Limb (tissue), 2 donors: ENCODE measurements around the gene SAG.

ENCODE experiments used
- DNase-seq, 2 donors: peaks; one replicate each; pipeline ENCODE4 v3.0.0-alpha.2; 2016; ENCODE audit errors: extremely low spot score in 2 of 2

SAG gene

DNA sequence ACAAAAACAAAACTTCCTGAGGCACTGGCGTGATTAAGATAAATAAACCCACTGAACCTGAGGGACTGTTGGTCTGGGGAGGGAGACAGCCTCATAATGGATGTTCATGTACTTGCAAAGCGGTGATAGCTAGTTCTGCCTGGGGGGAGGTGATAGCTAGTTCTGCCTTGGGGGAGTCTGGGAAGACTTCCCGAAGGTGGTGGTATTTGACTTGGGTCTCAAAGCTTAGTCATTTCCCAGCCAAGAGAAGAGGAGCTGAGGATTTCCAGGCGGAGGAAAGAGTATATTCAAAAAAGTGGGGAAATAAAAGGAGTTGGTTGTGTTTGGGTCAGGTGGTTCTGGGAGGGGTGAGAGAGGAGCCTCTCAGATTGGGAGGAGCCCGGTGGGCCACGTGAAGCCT, 71.4 kb downstream of the SAG start:
- DNase-seq = no peak

DNA sequence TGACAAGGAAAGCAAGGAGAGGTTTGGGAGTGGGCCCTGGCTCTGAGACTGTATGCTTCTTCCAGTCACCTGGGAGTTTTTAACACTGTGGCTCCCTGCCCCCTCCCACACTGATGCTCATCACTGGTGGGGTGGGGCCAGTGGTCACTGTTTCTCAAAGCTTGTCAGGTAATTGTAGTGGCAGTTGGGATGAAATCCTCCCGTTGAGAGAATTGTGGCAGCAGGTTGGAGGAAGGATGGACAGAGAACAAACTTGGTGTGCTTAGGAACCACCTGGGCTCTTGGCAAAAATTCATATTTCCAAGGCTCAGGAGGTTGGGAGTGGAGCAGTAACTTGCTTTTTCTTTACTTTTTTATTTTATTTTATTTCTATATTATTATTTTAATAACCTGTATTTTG, 71.8 kb downstream of the SAG start:
- DNase-seq = no peak

DNA sequence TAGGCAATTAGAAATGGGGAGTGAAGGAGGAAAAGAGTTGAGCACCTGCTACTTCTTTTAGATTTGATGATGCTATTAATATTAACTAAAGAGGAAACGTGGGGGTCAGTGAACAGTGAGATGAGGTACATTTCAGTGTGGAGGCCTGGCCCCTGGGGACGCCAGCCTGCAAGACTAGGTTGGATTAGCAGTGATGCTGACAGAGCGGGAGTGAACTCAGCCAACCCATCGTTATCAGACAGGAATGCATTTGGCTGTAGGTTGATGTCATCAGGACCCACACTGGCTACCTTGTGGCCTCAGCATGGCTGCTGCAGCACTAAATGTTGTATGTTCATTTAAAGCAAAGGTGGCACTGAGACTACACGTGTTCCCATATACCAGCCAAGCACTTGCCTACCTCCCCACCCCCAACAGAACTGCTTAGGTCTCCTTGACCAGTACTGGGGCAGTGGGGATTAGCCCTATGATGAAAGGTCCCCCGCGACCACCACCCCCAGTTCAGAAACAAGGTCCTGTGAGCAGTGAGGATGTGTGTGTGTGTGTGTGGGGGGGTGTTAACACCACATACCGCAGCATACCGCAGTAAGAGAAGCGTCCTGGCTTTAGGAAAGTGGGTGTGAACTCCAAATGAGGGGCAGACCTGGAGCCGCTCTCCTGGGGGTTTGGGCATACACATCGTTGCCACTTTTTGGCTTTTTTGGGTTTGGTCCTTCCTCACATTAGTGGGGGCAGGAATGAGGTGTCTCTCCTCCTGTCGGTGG, 72.7 kb downstream of the SAG start:
- no peak for DNase-seq

DNA sequence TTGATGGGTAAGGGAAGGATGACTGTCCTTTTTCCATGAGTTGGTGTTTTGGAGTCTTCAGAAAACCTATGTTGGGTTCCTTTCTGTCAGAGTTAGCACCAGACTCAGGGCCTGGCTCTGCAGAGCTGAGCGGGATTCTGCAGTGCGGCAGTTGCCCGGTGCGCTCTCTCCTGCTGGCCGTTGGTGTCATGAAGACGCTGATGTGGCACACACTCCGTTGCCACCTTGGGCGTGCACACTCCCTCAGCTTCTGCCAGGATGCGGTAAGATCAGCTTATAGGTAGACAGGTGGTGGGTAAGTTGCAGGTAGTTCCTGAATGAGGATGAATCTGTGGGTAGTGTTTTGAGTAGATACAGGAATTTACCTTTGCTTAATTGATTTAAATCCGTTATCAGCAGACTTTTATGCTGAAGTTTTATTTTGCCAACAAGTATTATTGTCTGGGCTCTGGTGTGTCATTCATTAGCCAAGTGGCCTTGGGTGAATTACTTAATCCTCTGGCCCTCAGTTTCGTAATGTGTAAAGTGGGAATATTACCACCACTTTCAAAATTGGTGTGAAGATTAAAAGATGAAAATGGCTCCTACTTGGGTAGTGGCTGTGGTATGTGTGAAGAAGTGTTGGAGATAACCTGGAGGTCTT, 73.5 kb downstream of the SAG start:
- DNase-seq = no peak

DNA sequence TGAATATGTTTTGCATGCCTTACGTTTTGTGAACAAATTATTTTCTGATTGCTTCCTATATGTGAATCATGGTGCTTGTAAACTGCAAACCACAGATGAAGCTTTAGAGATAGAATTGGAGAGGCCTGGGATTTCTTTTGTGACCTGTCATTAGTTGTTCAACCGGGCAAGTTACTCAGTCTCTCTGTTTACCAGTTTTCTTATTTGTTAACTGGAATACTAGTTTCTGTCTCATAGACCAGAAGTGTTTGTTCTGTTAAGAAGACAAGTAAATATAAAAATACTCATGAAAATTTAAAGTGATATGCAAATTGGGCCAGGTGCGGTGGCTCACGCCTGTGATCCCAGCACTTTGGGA, 74.0 kb downstream of the SAG start:
- DNase-seq = no peak

DNA sequence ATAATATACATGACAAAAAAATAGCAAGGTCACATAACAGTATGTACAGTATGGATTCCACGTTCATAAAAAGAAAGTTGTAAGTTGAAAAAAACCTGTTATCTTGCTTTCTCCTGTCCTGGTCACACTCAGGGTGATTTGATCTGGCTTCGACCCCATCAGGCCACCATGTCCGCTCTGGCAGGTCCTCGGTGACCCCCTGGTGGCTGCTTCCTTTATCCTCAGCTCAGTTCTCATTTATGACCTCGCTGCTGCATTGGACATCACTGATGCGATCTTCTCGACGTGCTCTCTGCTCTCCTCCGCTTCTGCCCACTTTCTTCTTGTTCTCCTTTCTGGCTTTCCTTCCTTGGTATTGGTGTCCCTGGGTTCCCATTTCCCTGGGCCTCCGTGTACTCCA, 76.4 kb downstream of the SAG start:
- no peak for DNase-seq

DNA sequence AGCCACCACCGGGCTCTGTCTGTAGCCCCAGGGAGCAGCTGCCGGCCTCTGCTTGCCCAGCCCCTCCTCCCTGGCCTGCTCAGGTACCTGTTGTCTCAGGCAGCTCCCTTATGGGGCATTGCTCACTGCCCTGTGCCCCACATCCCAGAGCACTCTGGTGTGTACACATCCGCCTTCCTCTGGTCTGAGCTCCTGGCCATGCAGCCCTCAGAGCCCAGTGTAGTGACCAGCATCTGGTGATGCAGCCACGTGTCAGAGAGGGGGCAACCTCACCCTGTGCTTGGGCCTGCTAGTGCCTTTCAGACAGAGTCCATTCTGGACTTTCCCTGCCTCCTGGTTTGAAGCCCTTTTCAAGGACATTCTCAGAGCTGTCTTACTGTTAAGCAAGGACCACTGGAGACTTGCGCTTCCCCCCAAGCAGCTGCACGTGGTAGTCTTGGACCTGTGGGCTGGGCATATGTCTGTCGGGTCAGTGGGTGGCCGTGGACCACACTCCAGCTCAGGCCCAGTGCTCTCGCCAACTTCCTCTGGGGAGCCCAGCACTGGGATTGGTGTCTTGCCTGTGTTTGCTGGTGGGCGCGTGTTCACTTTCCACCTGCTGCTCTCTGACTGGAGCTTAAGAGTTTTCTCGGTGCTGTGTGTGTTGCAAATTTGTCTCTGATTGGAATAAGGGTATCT, 77.3 kb downstream of the SAG start:
- DNase-seq = no peak

DNA sequence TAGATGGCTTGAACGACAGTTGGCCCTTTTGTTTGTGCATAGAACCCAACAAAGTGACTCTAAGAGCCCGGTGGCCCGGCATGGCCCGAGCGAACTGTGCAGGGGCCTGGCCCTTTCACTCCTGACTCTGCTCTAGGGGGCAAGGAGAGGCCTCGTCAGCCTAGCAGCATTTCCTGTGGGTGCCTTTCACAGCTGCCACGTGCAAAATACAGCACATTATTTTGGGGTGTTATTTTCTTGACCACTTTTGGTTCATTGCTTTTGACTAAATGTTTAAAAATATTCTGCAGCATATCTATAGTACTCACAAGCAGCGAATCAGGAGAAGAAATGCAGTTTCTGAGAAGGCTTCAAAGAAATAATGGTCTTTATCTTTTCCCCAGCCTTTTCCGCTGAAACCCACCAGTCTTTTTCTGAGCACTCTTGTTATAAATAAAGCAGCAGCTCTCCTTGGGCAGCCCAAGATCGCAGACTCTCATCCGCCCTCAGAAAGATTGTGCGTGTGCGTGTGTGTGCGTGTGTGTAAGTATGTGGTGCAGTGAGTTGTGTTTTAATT, 78.0 kb downstream of the SAG start:
- peak in 1 of 2 donors; percentile 40 for DNase-seq

DNA sequence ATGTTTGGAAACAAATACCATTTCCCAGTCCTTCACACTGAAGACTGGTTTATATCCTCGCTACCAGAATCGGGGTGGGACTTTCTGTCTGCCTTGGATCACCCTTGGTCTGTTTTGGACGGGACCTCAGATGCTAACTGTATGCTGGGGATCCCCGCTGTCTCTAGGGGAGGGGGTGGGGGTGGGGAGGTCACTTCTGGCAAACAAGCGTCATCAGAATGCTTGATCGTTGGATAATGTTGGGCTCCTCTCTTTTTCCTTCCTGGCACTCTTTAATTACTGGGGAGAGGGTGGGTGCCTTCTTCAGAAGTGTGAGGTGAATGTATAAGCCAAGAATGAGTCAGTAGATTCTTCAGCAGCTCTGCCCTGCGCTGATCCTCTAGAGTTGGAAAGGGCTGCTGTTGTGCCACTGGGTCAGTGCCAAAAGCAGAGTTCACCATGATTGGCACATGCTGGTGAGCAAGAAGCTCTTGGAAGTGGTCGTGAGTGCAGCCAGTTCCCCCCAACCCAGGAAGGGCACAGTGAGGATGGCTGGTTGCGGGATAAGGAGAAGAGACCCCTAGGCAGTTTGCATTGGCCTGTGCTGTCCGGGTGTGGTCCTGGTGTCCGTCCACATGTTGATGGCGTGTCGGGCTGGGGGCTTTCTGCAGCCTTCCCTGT, 78.9 kb downstream of the SAG start:
- peak in 1 of 2 donors; percentile 36 for DNase-seq

DNA sequence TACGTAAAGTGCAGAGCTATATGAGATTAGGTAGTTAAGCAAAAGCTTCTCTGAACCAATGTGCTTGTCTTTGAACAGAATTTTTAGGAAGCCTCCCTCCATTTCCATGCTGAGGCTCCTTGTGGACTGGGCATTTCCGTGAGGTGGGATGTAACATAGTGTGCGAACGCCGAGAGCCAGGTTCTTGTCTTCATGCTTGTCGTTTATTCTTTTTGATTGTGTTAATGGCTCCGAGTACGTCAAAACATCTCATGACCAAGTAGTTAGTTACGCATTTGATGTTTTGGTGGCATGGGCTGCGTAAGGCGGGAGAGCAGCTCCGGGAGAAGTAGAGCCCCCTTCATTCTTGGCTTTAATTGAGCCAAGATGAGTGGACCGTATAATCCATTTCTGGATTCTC, 79.6 kb downstream of the SAG start:
- no peak for DNase-seq

DNA sequence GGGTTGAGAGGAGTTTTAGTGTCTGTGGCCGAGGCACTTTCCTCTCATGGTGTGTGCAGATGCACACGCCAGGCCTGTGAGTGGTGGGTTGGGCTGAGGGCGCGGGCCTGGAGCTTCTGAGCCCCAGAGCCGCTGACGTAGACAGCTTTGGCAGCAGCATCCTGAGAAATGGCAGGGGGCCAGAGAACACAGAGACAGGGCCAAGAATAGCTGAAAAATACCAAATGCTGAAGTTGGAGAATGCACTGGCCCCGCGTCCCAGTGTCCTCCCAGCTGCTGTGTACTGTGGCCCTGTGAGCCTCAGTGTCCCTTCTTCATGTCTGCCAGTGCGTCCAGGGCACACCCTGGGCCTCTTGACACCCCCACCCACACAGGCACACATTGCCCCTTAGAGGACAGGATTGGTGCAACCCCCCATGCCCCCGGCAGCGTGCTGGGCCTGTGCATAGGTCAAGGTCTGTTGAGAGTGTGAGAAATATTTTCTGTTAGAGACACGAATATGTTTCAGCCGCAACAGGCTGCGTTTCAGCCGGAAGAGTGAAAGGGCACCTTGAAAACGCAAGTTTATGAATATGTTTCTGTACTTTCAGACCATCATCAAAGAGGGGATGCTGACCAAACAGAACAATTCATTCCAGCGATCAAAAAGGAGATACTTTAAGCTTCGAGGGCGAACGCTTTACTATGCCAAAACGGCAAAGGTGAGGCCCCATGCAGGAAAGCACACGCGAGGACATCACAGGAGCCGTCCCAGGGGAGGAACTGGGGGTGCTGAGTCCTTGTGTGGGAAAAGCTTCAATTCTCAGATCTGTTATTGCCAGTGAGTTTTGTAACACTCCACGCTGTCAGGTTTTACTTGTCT, 80.3 kb downstream of the SAG start:
- peak; percentile 93 to 95 for DNase-seq

DNA sequence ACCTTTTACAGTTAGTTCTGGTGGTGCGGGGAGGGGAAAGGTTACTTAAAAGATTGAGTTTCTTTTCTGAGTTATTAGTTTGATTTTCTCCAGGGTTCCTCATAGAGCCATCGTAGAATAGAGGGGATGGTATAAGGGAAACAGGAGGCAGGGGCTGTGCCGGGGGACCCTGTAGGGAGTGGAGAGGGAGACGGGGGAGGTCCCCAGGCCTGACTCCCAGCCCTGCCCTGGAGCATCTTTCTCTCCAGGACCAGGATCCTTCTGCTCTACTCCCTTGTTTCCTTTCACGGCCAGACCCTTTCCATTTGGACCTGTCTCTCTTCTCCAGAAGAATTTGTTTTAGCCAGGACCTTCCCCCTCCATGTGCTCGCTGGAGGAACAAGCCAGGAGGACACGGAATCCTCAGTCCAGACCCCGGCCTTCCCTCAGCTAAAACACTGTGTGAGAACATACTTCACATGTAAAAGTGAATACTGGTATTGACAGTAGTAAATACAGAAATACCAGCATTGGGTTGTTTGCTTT, 82.0 kb downstream of the SAG start:
- no peak for DNase-seq

DNA sequence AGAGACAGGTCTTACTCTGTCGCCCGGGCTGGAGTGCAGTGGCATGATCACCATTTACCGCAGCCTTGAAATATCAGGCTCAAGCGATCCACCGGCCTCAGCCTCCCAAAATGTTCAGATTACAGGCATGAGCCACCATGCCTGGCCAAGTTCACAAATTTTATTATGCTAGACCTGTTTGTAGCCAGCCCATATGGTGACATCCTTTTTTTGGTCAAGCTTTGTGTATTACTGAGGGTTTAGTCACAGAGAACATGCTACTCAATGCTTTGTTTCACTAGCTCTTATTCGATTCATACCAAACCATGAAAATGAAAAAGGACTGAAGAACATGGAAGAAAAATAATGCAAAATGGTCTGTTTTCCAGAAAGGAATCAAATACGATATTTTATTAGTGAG, 88.1 kb downstream of the SAG start:
- DNase-seq = no peak
